Esophagus muscularis mucosa (tissue), 4 donors: ENCODE data around the gene ANKS1B. TPM values are rescaled to one million over a fixed set of nuclear protein-coding genes. Genes with fewer than 3 reads are reported as not detected.
A peak's percentile ranks its signal among the peaks of the same experiment; 100 is the strongest.

Experiments
- DNase-seq: peaks from one replicate; pipeline ENCODE4 v3.0.0-alpha.2; 2017; ENCODE audit errors: extremely low spot score
- H3K27ac ChIP-seq, 4 donors: fragments of 200-600 bp; sonication (generic); replicated peaks in 1 of 4; 1 replicate in 3 of 4; 2 replicates in 1 of 4; pipeline ENCODE4 v1.5.1; 2016 to 2019; ENCODE audit warnings: mild to moderate bottlenecking in 1 of 4
- H3K27me3 ChIP-seq, 4 donors: fragments of 200-600 bp; sonication (generic); one replicate each; pipeline versions ENCODE4 v1.5.1 to v1.6.0; 2016 to 2019
- H3K36me3 ChIP-seq, 4 donors: fragments of 200-600 bp; sonication (generic); one replicate each; pipeline ENCODE4 v1.5.1; 2016 to 2019
- H3K4me1 ChIP-seq, 4 donors: fragments of 200-600 bp; sonication (generic); one replicate each; pipeline ENCODE4 v1.5.1; 2016 to 2019
- H3K4me3 ChIP-seq, 4 donors: fragments of 200-600 bp; sonication (generic); 1 replicate in 2 of 4; 2 replicates in 2 of 4; pipeline ENCODE4 v1.5.1; 2016 to 2019; ENCODE audit warnings: mild to moderate bottlenecking in 4 of 4, moderate library complexity in 1 of 4
- H3K9me3 ChIP-seq, 4 donors: fragments of 200-600 bp; sonication (generic); 1 replicate in 3 of 4; 2 replicates in 1 of 4; pipeline ENCODE4 v1.5.1; 2016 to 2019
- CTCF ChIP-seq, 3 experiments: fragments of 200-600 bp in 2 of 3; fragments of 450-650 bp in 1 of 3; sonication (generic) in 2 of 3; IDR thresholded peaks; one replicate each; pipeline ENCODE4 v1.5.1; 2017 to 2019; ENCODE audit warnings: antibody characterized with exemption in 3 of 3, mild to moderate bottlenecking in 2 of 3, moderate library complexity in 1 of 3
- EP300 ChIP-seq: sonication (generic); formaldehyde crosslinking; IDR thresholded peaks from one replicate; pipeline ENCODE4 v1.6.1; 2017; ENCODE audit warnings: antibody characterized with exemption
- POLR2A ChIP-seq: fragments of 450-650 bp; IDR thresholded peaks from one replicate; pipeline ENCODE4 v1.6.1; 2017; ENCODE audit warnings: antibody characterized with exemption, moderate library complexity, mild to moderate bottlenecking, low read depth
- POLR2AphosphoS5 ChIP-seq, 2 donors: sonication (generic); formaldehyde crosslinking; IDR thresholded peaks; one replicate each; pipeline ENCODE4 v1.6.1; 2017; ENCODE audit warnings: antibody characterized with exemption in 2 of 2
- WGBS: methylation state at CpG from one replicate; pipeline ENCODE4 v1.1.5; 2018; 5-methylcytosine and 5-hydroxymethylcytosine counted together
- intact Hi-C: fragments of 100-400 bp; cut with DNase I; formaldehyde crosslinking; loops from one replicate; pipeline ENCODE4 v1.15.1; 2023
- total RNA-seq, 4 donors: library from RNA; depleted of rRNA; stranded (reverse); fragments of >200 nt; gene quantifications; one replicate each; pipeline versions ENCODE4 v1.1.0 to v1.2.1, GENCODE V29; 2016

Gene ANKS1B
- total RNA-seq, 4 donors from 2014 or later: 20.4 to 28.7 (median 21.6) TPM

DNA sequence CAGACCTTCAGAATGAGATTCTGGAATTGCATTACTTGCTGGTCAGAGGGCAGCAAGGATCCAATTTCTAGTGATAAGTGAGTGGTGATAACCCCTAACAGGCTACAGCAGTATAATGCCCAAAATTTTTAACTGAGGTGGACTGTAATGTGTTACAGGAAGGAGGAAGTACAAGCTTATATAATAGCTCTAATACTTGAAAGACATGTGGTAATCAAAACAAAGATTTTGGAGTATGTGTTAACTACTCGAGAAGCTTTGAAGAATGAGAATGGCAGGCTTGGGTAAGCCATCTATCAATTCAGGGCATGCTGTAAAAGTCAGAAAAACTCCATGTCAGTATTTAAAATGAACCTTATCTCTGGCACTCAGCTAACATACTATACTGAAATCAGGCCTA, 70.5 kb downstream of the ANKS1B start:
- no peaks in the 10 kb centered on the region for H3K27me3 ChIP-seq
- H3K36me3 ChIP-seq: no peaks in the 10 kb centered on the region
- no peaks in the 10 kb centered on the region for H3K9me3 ChIP-seq
- H3K27ac ChIP-seq: peak overlapping the region in 3 of 4 donors; percentile 13 to 26 (median 24)
- 36% methylated on average over 1 of the region's 1 CpG for WGBS
- DNase-seq: no peak
- peaks cover 0 to 30% (median 23%) of the 10 kb centered on the region in 4 donors for H3K4me1 ChIP-seq
- TF ChIP-seq CTCF (IDR thresholded peaks at IDR 0.05): no peak
- TF ChIP-seq POLR2AphosphoS5 (IDR thresholded peaks at IDR 0.05): no peak
- TF ChIP-seq EP300: no peak
- no peak for TF ChIP-seq POLR2A
- intact Hi-C loops: no loop called here
- H3K4me3 ChIP-seq: no peak overlapping the region

DNA sequence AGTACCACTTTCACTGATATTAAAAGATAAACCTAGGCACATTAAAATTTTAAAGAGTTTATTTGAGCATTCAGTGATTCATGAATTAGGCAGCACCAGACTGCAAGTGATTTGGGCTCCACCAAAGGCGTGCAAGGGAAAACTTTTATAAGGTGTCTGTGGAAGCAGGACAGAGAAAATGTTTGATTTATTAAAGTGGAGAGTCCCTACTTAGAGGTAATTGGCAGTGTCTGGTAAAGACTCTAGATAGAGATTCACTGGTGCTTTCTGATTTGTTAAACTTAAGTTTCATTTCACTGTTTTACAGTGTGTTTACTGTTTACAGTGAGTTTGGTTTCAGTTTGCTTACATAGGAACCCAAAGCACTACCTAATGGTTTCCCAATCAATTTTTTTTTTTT, 72.8 kb downstream of the ANKS1B start:
- 57% methylated on average over 1 of the region's 1 CpG for WGBS
- Histone ChIP-seq H3K27ac (peak overlapping the region; percentile 67 to 79 (median 72)), H3K36me3 (no peaks in the 10 kb centered on the region), H3K9me3 (no peaks in the 10 kb centered on the region), H3K4me3 (peak overlapping the region; percentile 8 to 35 (median 27)), H3K4me1 (peaks cover 0 to 30% (median 24%) of the 10 kb centered on the region in 4 donors), H3K27me3 (no peaks in the 10 kb centered on the region)
- TF ChIP-seq POLR2A (no peak), CTCF (IDR thresholded peaks at IDR 0.05) (no peak), POLR2AphosphoS5 (IDR thresholded peaks at IDR 0.05) (no peak), EP300 (no peak)
- DNase-seq: no peak
- intact Hi-C loops: no loop called here

DNA sequence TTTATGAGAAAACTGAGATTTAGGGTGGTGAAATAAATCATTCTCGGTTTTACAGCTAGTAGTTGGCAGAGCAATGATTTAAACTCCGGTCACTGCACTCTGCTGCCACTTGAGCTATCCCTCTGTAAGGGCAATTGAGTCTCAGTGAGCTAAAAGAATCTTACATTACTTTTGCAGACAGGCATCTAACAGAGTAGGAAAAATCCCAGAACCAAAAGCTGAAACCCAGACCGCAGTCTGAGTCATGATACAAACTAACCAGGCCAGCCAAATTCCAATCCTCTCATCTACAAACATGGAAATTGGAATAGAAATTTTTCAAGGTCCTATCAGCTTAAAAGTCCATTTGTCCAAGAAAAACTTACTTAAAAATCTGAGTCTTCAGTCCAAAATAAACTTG, 73.7 kb downstream of the ANKS1B start:
- Histone ChIP-seq H3K4me1 (peaks cover 0 to 32% (median 24%) of the 10 kb centered on the region in 4 donors), H3K27ac (peak overlapping the region; percentile 67 to 79 (median 72)), H3K36me3 (no peaks in the 10 kb centered on the region), H3K27me3 (no peaks in the 10 kb centered on the region), H3K9me3 (no peaks in the 10 kb centered on the region), H3K4me3 (peak overlapping the region; percentile 8 to 33 (median 27))
- no peak for DNase-seq
- TF ChIP-seq CTCF (IDR thresholded peaks at IDR 0.05): peak in 2 of 3 experiments; percentile 5 to 7
- peak; percentile 34 to 42 for TF ChIP-seq POLR2AphosphoS5 (IDR thresholded peaks at IDR 0.05)
- TF ChIP-seq EP300: no peak
- TF ChIP-seq POLR2A: no peak
- 22% methylated on average over 3 of the region's 3 CpGs for WGBS
- intact Hi-C loops: no loop called here

- no peaks in the 10 kb centered on the region for H3K27me3 ChIP-seq
- H3K4me3 ChIP-seq: peak overlapping the region in 1 of 4 donors; percentile 4
- H3K27ac ChIP-seq: peak overlapping the region; percentile 67 to 79 (median 72)
- H3K36me3 ChIP-seq: no peaks in the 10 kb centered on the region
- no peaks in the 10 kb centered on the region for H3K9me3 ChIP-seq
- 41% methylated on average over 1 of the region's 1 CpG for WGBS
- intact Hi-C loops: no loop called here
- no peak for DNase-seq
- peaks cover 0 to 32% (median 24%) of the 10 kb centered on the region in 4 donors for H3K4me1 ChIP-seq
- no peak for TF ChIP-seq EP300
- TF ChIP-seq POLR2AphosphoS5 (IDR thresholded peaks at IDR 0.05): no peak
- no peak for TF ChIP-seq POLR2A
- no peak for TF ChIP-seq CTCF (IDR thresholded peaks at IDR 0.05)
Measured at GRCh38 chr12:99910342-99910741, 74.4 kb downstream of the ANKS1B start.
